A673 (cell line): Measurements from ENCODE around the gene CAB39.

Experiments used
- EZH2 ChIP-seq: fragments of 200-600 bp; sonication (generic); IDR thresholded peaks from 2 replicates; pipeline ENCODE4 v1.6.1; 2017; ENCODE audit warnings: borderline replicate concordance, low read depth, mild to moderate bottlenecking, mixed read lengths, antibody characterized with exemption, low read length; ENCODE audit not compliant: poor library complexity, severe bottlenecking
- TF ChIP-seq, protein P1 (sequence below): fragments of 300-800, 200-600 bp; sonication (generic); conservative IDR thresholded peaks from 2 replicates; pipeline ENCODE4 v1.5.1; 2017; ENCODE audit warnings: low read depth, mild to moderate bottlenecking, antibody characterized with exemption, low read length, moderate library complexity, mixed read lengths

- TF ChIP-seq, protein P1, sequence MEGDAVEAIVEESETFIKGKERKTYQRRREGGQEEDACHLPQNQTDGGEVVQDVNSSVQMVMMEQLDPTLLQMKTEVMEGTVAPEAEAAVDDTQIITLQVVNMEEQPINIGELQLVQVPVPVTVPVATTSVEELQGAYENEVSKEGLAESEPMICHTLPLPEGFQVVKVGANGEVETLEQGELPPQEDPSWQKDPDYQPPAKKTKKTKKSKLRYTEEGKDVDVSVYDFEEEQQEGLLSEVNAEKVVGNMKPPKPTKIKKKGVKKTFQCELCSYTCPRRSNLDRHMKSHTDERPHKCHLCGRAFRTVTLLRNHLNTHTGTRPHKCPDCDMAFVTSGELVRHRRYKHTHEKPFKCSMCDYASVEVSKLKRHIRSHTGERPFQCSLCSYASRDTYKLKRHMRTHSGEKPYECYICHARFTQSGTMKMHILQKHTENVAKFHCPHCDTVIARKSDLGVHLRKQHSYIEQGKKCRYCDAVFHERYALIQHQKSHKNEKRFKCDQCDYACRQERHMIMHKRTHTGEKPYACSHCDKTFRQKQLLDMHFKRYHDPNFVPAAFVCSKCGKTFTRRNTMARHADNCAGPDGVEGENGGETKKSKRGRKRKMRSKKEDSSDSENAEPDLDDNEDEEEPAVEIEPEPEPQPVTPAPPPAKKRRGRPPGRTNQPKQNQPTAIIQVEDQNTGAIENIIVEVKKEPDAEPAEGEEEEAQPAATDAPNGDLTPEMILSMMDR: no peak
- TF ChIP-seq EZH2: no peak
These were observed 106.8 kb downstream of the CAB39 start for GRCh38 chr2:230819433-230819832.
